Measurements from ENCODE around the gene TAAR2. TPM values are rescaled to one million over a fixed set of nuclear protein-coding genes. Genes with fewer than 3 reads are reported as not detected.
"Not testable (repeated sequence)": the region's sequence is repeated elsewhere in the genome, so short reads cannot be mapped to it uniquely, and the experiment has no call there.

TAAR2 gene
- polyA plus RNA-seq, 10 donors, result not detected

DNA sequence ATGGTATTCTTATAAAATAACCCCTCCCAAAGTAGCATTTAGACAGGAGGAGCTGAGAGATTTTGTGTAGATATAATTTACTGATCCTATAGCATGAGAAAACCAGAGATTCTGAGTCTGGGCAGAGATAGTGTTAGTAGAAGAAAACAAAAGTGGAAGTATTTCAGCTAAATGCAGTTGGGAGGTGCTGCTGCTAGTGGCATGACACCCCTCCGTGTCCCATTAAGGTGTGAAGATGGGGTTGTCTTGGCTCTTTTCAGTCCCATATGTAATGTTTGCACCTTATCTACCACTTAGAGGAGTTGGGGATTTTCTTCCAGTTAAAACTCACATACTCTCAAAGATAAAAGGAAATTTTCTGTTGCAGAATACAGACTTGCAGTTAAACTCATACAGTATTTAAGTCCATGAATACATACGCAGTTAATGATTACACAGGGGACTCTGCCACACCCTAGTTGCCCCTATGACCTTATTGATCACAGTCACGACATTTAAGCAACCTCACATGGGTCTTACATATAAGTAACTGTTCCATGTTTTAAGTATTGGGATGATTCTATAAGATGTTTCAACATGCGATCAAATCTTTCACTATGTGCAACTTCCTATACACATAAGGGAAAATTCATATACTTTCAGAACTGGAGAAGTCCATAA is 11.5 kb downstream of the TAAR2 start:
- no peak for DNase-seq

- DNase-seq, result no peak
Measured at GRCh38 chr6:132611616-132612015, 12.5 kb downstream of the TAAR2 start.

DNA sequence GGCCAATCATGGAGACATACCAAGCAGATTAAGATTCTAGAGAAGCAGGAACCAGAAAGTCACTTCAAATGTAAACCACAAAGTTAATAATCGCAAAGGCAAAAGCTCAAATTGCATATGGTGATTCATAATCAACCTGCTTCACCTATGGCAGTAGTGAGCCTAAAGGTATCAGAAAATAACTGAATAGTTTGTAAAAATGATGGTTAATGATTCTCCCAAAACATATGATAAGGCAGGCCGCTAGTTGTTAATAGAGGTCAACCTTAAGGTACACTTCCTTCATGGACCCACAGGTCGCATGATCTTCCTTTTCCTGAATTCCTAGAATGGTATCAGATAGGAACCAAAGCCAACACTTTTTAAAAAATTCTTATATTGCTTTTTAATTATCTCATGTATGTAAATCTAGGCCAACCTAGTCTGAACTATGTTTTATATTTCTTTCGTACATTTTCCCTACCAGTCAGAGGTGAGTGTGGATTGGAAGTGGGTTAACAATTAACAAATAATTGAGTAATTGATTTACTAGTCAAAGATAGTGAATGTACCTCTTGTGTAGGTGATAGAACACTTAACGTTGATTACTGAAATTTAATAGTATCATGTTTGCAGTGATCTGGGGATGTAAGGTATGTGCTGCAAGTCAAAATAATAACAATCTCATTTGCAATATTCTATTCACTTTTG is 16.4 kb downstream of the TAAR2 start:
- DNase-seq, result no peak

- DNase-seq, result no peak
Measured at GRCh38 chr6:132604635-132605152, 19.4 kb downstream of the TAAR2 start.

DNA sequence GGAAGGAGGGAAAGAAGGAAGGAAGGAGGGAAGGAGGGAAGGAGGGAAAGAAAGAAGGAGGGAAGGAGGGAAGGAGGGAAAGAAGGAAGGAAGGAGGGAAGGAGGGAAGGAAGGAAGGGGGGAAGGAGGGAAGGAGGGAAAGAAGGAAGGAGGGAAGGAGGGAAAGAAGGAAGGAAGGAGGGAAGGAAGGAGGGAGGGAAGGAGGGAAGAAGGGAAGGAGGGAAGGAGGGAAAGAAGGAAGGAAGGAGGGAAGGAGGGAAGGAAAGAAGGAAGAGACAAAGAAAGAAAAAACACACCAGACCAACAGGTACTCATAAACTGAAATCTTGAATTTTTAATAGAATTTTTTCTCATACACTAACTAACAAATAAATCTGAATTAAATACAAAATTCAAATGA is 23.2 kb downstream of the TAAR2 start:
- DNase-seq, result not testable (repeated sequence)

DNA sequence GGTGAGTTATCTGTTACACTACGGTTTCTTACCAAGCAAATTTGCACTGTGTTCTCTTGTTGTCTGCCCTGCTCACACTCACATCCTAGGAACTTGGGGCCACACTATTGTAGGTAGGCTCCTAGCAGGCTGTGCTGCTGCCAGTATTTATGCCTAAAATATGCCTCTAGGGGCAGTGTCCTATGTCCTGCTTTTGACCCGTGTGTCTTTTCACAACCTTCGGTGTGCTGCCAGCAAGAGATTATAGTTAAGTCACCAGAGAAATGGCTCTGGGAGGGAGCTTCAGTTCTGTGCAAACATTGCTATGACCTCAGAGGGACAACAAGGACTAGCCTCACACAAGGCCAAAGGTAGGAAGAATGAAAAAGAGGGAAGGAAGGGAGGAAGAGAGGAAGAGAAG is 25.6 kb downstream of the TAAR2 start:
- DNase-seq, result no peak

DNA sequence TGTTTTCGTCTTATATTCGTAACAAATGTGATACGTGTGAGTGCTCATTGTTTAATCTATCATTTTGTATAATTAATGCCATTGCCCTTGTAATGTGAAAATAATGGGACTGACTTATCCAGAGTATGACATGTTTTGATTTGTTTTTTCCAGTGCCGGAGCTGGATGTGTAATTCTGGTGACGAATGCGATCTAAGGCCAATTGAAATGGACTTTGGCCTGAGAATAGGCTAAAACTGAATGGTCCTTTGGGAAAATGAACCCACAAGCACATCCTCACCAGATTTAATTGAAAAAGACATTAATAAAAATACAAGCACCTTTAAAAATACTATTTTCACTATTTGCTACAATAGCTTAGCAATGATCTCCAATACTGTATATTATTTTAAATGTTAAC is 27.9 kb downstream of the TAAR2 start:
- DNase-seq, result no peak

GRCh38 chr6:132592855-132593254 is 31.2 kb downstream of the TAAR2 start:
- DNase-seq, result no peak

- DNase-seq, result no peak
Measured at GRCh38 chr6:132590362-132590761, 33.7 kb downstream of the TAAR2 start.

- DNase-seq, result no peak
Measured at GRCh38 chr6:132589454-132589853, 34.6 kb downstream of the TAAR2 start, which contains the start of gene TAAR5. Gene TAAR5, minus strand, starts transcription at chr6:132589741. Its CDS starts 55 bp downstream, at chr6:132589686.

DNA sequence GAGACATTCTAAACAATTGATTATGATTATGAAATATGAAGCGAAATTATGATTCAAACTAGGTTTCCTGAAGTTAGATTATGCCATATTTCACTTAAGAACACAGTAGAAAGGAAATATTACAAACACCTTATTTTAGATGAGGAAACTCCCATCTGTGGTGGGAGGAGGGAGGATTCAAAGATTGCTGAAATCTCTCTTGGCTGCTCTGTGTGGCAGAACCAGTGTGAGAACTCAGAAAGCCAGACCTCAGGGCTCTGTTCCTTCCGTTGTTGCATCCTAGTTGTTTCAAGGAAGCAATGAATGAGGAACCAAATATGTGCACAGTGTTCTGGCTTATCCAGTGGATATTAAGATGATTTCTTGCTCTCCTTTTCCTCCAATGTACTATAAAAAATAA is 36.7 kb downstream of the TAAR2 start:
- DNase-seq, result no peak

- DNase-seq, result no peak
Measured at GRCh38 chr6:132584698-132585097, 39.4 kb downstream of the TAAR2 start.

GRCh38 chr6:132571774-132572173 is 52.3 kb downstream of the TAAR2 start:
- no peak for DNase-seq

DNA sequence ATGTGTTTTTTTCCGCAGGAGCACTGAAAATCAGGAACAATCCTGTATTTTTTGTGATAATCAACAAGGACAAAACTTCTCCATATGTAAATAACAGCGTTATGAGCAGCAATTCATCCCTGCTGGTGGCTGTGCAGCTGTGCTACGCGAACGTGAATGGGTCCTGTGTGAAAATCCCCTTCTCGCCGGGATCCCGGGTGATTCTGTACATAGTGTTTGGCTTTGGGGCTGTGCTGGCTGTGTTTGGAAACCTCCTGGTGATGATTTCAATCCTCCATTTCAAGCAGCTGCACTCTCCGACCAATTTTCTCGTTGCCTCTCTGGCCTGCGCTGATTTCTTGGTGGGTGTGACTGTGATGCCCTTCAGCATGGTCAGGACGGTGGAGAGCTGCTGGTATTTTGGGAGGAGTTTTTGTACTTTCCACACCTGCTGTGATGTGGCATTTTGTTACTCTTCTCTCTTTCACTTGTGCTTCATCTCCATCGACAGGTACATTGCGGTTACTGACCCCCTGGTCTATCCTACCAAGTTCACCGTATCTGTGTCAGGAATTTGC is 53.8 kb downstream of the TAAR2 start, which contains the start of gene TAAR6:
Gene TAAR6, plus strand, starts transcription at position 102 of the 557 bp plus-strand sequence. Its CDS starts 0 bp downstream, at position 102.
- no peak for DNase-seq

GRCh38 chr6:132569170-132569569 is 54.9 kb downstream of the TAAR2 start:
- no peak for DNase-seq

GRCh38 chr6:132568611-132569010 is 55.5 kb downstream of the TAAR2 start:
- DNase-seq, result no peak

DNA sequence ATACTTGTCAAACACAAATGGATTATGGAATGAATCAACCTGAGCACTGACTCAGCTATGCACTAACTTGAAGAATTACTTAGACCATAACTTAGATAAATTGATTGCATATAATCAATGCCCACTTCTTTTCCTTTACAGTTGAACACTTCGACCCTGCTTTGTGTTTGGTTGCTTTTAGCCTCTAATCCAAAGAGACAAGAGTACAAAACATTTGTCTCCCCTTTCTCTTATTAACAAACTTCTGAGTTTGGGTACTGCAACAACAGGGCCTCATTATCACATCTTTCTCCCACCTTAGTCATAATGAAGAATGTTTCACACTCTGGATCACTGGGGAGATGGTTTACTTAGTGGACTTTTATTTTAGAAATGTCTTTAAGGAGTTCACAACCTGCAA is 56.5 kb downstream of the TAAR2 start:
- DNase-seq, result no peak

Other genes starting within 250 kb of the TAAR2 start
- 10 to 100 TPM in 2 of 10 donors, 1 to 10 TPM in 8; 1.9 to 21.7 (median 3.8) TPM for gene MOXD1, start 222.8 kb downstream of the TAAR2 start, polyA plus RNA-seq (ENCODE audit: insufficient read length in 10 of 10)
- gene STX7, start 111.2 kb downstream of the TAAR2 start, polyA plus RNA-seq (ENCODE audit: insufficient read length in 10 of 10), result 10 to 100 TPM; 30.7 to 51.8 (median 37.0) TPM
- gene TAAR9, start 86.0 kb downstream of the TAAR2 start, polyA plus RNA-seq (ENCODE audit: insufficient read length in 10 of 10), result not detected
- gene TAAR8, start 71.6 kb downstream of the TAAR2 start, polyA plus RNA-seq (ENCODE audit: insufficient read length in 10 of 10), result not detected
- not detected for gene TAAR6, start 54.0 kb downstream of the TAAR2 start, polyA plus RNA-seq (ENCODE audit: insufficient read length in 10 of 10)
- not detected for gene TAAR5, start 34.5 kb downstream of the TAAR2 start, polyA plus RNA-seq (ENCODE audit: insufficient read length in 10 of 10)
- not detected for gene TAAR1, start 34.9 kb upstream of the TAAR2 start, polyA plus RNA-seq (ENCODE audit: insufficient read length in 10 of 10)
- under 1 TPM; 0.12 to 0.43 (median 0.26) TPM for gene VNN1, start 89.8 kb upstream of the TAAR2 start, polyA plus RNA-seq (ENCODE audit: insufficient read length in 10 of 10)
- 1 to 10 TPM in 2 of 10 donors, under 1 TPM in 8; 0.12 to 1.8 (median 0.86) TPM for gene VNN2, start 133.6 kb upstream of the TAAR2 start, polyA plus RNA-seq (ENCODE audit: insufficient read length in 10 of 10)
- gene SLC18B1, start 174.4 kb upstream of the TAAR2 start, polyA plus RNA-seq (ENCODE audit: insufficient read length in 10 of 10), result 10 to 100 TPM in 4 of 10 donors, 1 to 10 TPM in 6; 8.1 to 12.1 (median 9.7) TPM
- 1,000 to 10,000 TPM; 2,169 to 3,080 (median 2,509) TPM for gene RPS12, start 190.3 kb upstream of the TAAR2 start, polyA plus RNA-seq (ENCODE audit: insufficient read length in 10 of 10)

Data from muscle of back (tissue), 11 donors.